ENCODE measurements around the gene CCDC71.

- TF ChIP-seq POLR2AphosphoS5 (IDR thresholded peaks at IDR 0.05; ENCODE audit: low read depth) (no peak), REST (IDR thresholded peaks at IDR 0.05; ENCODE audit: unreplicated experiment) (no peak), CTCF (conservative IDR thresholded peaks at IDR 0.05; ENCODE audit: low read depth in 2 of 2) (no peak), JUNB (IDR thresholded peaks at IDR 0.05; ENCODE audit: unreplicated experiment) (no peak), EZH2 (IDR thresholded peaks at IDR 0.05; ENCODE audit: low read depth, unreplicated experiment) (no peak), CREB1 (CRISPR knock-in tag; IDR thresholded peaks at IDR 0.05; ENCODE audit: low read depth) (no peak)
Observed at GRCh38 chr3:49131576-49131975, 34.6 kb downstream of the CCDC71 start.

Measured in GM23338 (cell line).